Glutamatergic neuron (in vitro differentiated cells): ENCODE measurements around the gene ARAF. TPM values are rescaled to one million over a fixed set of nuclear protein-coding genes. Genes with fewer than 3 reads are reported as not detected.
"Not testable (repeated sequence)": the region's sequence is repeated elsewhere in the genome, so short reads cannot be mapped to it uniquely, and the experiment has no call there.

Experiments
- DNase-seq: peaks from one replicate; pipeline ENCODE4 v3.0.0; 2022
- H3K27ac Mint-ChIP-seq: one replicate; pipeline ENCODE4 v1.8.0; 2020; ENCODE audit warnings: mild to moderate bottlenecking, mixed read lengths, inconsistent platforms; ENCODE audit not compliant: unreplicated experiment
- H3K27me3 Mint-ChIP-seq: one replicate; pipeline ENCODE4 v1.8.0; 2020; ENCODE audit warnings: mild to moderate bottlenecking, moderate library complexity, mixed read lengths, inconsistent platforms; ENCODE audit not compliant: unreplicated experiment
- H3K36me3 Mint-ChIP-seq: one replicate; pipeline ENCODE4 v1.8.0; 2020; ENCODE audit warnings: mild to moderate bottlenecking, mixed read lengths, inconsistent platforms; ENCODE audit not compliant: unreplicated experiment
- H3K4me1 Mint-ChIP-seq: one replicate; pipeline ENCODE4 v1.8.0; 2020; ENCODE audit warnings: mild to moderate bottlenecking, low read depth, mixed read lengths, inconsistent platforms; ENCODE audit not compliant: unreplicated experiment
- H3K4me3 Mint-ChIP-seq: one replicate; pipeline ENCODE4 v1.8.0; 2020; ENCODE audit warnings: mild to moderate bottlenecking, mixed read lengths, inconsistent platforms; ENCODE audit not compliant: unreplicated experiment
- H3K9me3 Mint-ChIP-seq: one replicate; pipeline ENCODE4 v1.8.0; 2020; ENCODE audit warnings: mild to moderate bottlenecking, moderate library complexity, mixed read lengths, inconsistent platforms; ENCODE audit not compliant: unreplicated experiment
- long read RNA-seq: library from polyadenylated mRNA; unstranded; transcript quantifications from one replicate; pipeline ENCODE4 v2.0.0, GENCODE V29; 2020; ENCODE audit not compliant: unreplicated experiment
- total RNA-seq: library from RNA; stranded (reverse); fragmentation: NEBNext Ultra II Directional; extraction: Animal tissue kit (Norgen Biotek cat#: 25700); gene quantifications from one replicate; pipeline ENCODE4 v1.2.1, GENCODE V29; 2021; ENCODE audit not compliant: unreplicated experiment
- TF ChIP-seq, protein P1 (sequence below): fragments of 200-600 bp; sonication (generic); IDR thresholded peaks from one replicate; pipeline ENCODE4 v1.5.0; 2021; ENCODE audit not compliant: partially characterized antibody, unreplicated experiment

ARAF gene
- 25.5 TPM for total RNA-seq
- long read RNA-seq, partial matches to known transcripts: 0 of 5 reads
- long read RNA-seq, other reads (novel, unspliced or antisense): 3 of 5 reads

DNA sequence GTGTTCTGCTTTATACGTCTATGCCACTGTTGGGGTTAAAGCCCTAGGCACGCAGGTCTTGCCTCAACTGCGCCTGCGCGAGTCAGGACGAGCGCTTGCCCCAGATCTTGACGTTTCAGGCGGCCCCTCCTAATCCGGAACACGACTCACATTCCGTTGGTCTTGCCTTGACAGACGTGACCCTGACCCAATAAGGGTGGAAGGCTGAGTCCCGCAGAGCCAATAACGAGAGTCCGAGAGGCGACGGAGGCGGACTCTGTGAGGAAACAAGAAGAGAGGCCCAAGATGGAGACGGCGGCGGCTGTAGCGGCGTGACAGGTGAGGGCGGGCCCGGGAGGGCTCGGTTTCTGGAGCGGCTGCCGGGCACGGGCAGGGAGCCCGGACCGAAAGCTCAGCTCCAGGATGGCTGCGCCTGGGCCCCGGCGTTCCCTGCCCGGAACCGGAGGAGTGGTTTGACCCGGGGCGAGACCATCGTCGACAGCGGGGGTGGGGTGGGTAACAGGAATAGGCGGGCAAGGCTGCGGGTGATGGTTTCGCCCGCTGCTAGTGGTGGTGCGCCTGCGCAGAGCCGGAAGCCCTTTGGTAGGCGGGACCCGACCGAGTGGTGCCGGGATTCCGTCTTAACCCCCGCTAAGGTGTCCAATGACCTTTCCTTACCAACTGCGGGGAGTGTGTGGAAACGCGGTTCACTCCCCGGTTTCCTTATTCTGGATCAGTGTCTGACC is at the start of gene ARAF:
TSS of gene ARAF (plus strand) at position 272 of the 725 bp plus-strand sequence. CDS start 1,763 bp downstream, outside the sequence.
- Mint-ChIP-seq H3K4me1 (peaks cover 2% of the 10 kb centered on the region), H3K4me3 (peak within 1 kb of the TSS; percentile 96), H3K36me3 (no peaks in the 10 kb centered on the region), H3K9me3 (peaks cover 3% of the 10 kb centered on the region), H3K27ac (peak within 1 kb of the TSS; percentile 84), H3K27me3 (peaks cover 6% of the 10 kb centered on the region)
- DNase-seq: peak; percentile 91
- TF ChIP-seq, protein P1, sequence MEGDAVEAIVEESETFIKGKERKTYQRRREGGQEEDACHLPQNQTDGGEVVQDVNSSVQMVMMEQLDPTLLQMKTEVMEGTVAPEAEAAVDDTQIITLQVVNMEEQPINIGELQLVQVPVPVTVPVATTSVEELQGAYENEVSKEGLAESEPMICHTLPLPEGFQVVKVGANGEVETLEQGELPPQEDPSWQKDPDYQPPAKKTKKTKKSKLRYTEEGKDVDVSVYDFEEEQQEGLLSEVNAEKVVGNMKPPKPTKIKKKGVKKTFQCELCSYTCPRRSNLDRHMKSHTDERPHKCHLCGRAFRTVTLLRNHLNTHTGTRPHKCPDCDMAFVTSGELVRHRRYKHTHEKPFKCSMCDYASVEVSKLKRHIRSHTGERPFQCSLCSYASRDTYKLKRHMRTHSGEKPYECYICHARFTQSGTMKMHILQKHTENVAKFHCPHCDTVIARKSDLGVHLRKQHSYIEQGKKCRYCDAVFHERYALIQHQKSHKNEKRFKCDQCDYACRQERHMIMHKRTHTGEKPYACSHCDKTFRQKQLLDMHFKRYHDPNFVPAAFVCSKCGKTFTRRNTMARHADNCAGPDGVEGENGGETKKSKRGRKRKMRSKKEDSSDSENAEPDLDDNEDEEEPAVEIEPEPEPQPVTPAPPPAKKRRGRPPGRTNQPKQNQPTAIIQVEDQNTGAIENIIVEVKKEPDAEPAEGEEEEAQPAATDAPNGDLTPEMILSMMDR: no peak

- peak overlapping the region; percentile 79 for H3K4me3 Mint-ChIP-seq
- H3K27ac Mint-ChIP-seq, H3K4me1 Mint-ChIP-seq, H3K36me3 Mint-ChIP-seq, DNase-seq, H3K9me3 Mint-ChIP-seq, H3K27me3 Mint-ChIP-seq: not testable (repeated sequence)
Observed at GRCh38 chrX:47512383-47512782, 48.6 kb upstream of the ARAF start.

DNA sequence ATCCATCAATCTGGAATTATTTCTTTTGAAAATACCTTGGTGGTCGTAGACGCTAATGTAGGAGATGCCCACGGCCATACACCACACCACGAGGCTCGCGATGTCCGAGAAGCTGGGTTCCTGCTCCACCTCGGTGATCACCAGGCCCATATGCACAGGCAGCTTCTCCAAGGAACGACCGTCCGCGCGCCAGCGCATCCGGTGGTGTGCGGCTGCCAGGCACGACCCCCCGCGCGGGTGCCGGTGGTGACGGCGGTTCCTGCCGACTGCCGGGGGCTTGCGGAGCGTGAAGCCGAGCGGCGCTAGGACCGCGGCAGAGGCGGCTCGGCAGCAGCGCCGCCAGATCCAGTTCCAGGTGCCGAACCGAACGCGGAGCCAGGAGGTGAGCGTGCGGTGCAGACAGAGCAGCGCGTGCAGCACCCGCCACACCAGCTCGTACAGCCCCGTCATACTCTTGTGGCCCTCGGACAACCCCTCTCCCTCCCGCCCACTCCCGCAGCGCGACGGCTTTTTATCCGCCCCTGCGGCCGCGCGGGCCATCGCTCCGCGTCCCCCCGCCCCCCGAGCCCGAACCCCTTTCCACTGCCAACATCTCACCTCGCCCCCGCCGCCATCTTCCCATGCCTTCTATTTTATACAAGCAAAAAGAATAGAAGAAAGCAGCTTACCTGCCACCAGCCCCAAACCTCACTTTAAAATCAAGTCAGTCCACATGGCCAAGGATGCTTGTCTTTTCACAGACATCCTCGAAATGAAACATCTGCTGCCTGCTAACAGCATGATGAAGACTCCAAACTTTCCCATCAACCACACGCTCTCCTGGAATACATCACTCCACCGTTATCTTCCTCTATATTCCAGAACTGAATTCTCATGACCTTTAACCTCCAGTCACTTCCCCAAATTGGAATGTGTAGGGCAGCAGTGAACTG is 47.7 kb upstream of the ARAF start:
- peak overlapping the region; percentile 72 for H3K27ac Mint-ChIP-seq
- peak overlapping the region; percentile 91 for H3K4me3 Mint-ChIP-seq
- H3K9me3 Mint-ChIP-seq, H3K4me1 Mint-ChIP-seq, H3K36me3 Mint-ChIP-seq, H3K27me3 Mint-ChIP-seq: not testable (repeated sequence)
- peak; percentile 33 for DNase-seq

DNA sequence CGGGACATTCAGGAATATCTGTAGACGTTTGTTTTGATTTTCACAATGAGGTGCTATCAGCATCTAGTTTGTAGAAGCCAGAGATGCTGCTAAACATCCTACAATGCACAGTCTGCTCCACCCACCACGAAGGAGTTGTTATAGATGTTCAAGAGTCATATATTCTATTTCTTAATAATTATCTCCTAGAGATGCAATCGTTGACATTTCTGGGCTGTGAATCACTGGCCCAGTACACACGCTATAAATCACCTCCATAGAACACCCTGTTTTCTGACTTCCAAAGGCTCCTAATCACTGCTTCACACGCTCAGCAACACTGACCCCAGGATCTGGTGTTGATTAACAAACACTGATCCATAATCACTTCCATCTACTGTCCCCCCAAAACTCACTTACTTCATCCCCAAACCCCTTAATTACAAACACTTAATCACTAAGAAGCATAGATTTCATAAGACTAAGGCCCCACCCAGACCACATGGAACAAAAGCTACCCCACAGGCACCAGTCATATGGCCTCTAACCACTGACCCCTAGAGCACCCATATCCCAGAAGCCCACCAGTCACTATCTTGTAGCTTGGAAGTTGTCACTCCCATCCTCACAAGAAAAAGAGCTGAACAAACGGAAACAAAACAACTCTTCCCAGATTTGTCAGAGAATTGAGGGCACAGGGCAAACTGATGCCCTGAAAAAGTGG is 46.3 kb upstream of the ARAF start:
- Mint-ChIP-seq H3K4me3 (peak overlapping the region; percentile 18), H3K4me1 (peaks cover 1% of the 10 kb centered on the region), H3K9me3 (peaks cover 3% of the 10 kb centered on the region), H3K27ac (no peak overlapping the region), H3K27me3 (no peaks in the 10 kb centered on the region), H3K36me3 (no peaks in the 10 kb centered on the region)
- TF ChIP-seq, protein P1: no peak
- DNase-seq: no peak

DNA sequence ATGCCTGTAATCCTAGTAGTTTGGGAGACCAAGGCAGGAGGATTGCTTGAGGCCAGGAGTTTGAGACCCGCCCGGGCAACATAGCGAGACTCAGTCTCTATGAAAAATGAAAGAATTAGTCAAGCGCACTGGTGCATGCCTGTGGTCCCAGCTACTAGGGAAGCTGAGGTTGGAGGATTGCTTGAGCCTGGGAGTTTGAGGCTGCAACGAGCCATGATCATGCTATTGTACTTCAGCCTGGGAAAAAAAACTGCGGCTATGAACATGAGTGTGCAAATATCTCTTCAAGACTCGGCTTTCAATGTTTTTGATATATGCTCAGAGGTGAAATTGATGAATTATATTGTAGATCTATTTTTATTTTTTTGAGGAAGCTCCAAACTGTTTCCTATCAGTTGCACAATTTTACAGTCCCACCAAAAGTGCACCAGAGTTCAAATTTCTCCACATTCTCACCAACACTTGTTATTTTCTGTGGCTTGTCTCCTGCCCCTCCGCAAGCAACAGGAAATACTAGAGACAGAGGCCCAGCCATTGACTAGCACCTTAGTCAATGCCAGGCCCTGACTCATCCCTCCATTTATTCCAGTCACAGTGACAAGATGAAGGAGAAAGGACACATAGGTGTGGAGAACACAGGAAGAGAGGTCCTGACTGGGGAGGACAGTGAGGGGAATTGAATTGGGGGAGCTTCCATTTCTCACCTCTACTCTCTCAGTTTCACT is 44.9 kb upstream of the ARAF start:
- no peak overlapping the region for H3K4me3 Mint-ChIP-seq
- TF ChIP-seq, protein P1: no peak
- H3K36me3 Mint-ChIP-seq: no peaks in the 10 kb centered on the region
- H3K4me1 Mint-ChIP-seq: peaks cover 1% of the 10 kb centered on the region
- DNase-seq: no peak
- no peaks in the 10 kb centered on the region for H3K27me3 Mint-ChIP-seq
- no peak overlapping the region for H3K27ac Mint-ChIP-seq
- H3K9me3 Mint-ChIP-seq: peaks cover 3% of the 10 kb centered on the region
